GM18508 (cell line): ENCODE measurements around the gene ARHGEF11.

ENCODE experiments used
- ATAC-seq: cut with Tn5 transposase; IDR thresholded peaks from one replicate; pipeline ENCODE4 v1.9.1; 2021; ENCODE audit warnings: moderate number of reproducible peaks; ENCODE audit not compliant: insufficient read depth, unreplicated experiment

ARHGEF11 gene

GRCh38 chr1:156914440-156914856, 131.1 kb downstream of the ARHGEF11 start:
- ATAC-seq, result no peak

- ATAC-seq, result no peak
Observed at GRCh38 chr1:156913809-156914387, 131.6 kb downstream of the ARHGEF11 start.

GRCh38 chr1:156912861-156913808, 132.4 kb downstream of the ARHGEF11 start:
- ATAC-seq, result no peak

- ATAC-seq, result no peak
Observed at GRCh38 chr1:156912310-156912709, 133.2 kb downstream of the ARHGEF11 start.

- no peak for ATAC-seq
Observed at GRCh38 chr1:156911577-156912298, 133.8 kb downstream of the ARHGEF11 start.

- no peak for ATAC-seq
Observed at GRCh38 chr1:156910309-156910782, 135.2 kb downstream of the ARHGEF11 start.

- ATAC-seq, result no peak
Observed at GRCh38 chr1:156909671-156910070, 135.9 kb downstream of the ARHGEF11 start.

- ATAC-seq, result no peak
Observed at GRCh38 chr1:156908955-156909354, 136.6 kb downstream of the ARHGEF11 start.

- ATAC-seq, result no peak
Observed at GRCh38 chr1:156908541-156908940, 137.0 kb downstream of the ARHGEF11 start.

- ATAC-seq, result no peak
Observed at GRCh38 chr1:156906206-156906906, 139.2 kb downstream of the ARHGEF11 start.

- ATAC-seq, result no peak
Observed at GRCh38 chr1:156905651-156906050, 139.9 kb downstream of the ARHGEF11 start.

- ATAC-seq, result no peak
Observed at GRCh38 chr1:156905176-156905575, 140.4 kb downstream of the ARHGEF11 start.

GRCh38 chr1:156904187-156904959, 141.2 kb downstream of the ARHGEF11 start:
- no peak for ATAC-seq

- no peak for ATAC-seq
Observed at GRCh38 chr1:156903328-156904091, 142.0 kb downstream of the ARHGEF11 start.

GRCh38 chr1:156901966-156902915, 143.3 kb downstream of the ARHGEF11 start:
- no peak for ATAC-seq

- ATAC-seq, result no peak
Observed at GRCh38 chr1:156901590-156901900, 144.0 kb downstream of the ARHGEF11 start.

GRCh38 chr1:156900896-156901589, 144.5 kb downstream of the ARHGEF11 start:
- no peak for ATAC-seq
